GM12878 (cell line): ENCODE measurements around the gene DTNBP1. TPM values are rescaled to one million over a fixed set of nuclear protein-coding genes. Genes with fewer than 3 reads are reported as not detected.
A peak's percentile ranks its signal among the peaks of the same experiment; 100 is the strongest.

Experiments
- ATAC-seq: fragments of 200-7000 bp; cut with Tn5 transposase; 3 replicates; pipeline ENCODE4 v1.9.1; 2020; ENCODE audit warnings: mild to moderate bottlenecking, moderate library complexity
- BruUV-seq: library from RNA; stranded (reverse); fragments of 400-500 nt; replicated peaks from 2 replicates; lab custom pipeline; 2021; lab: Mats Ljungman, UMichigan
- CTCF ChIA-PET: fragments of 300-600 bp; sonication (Branson Sonifier 250); formaldehyde crosslinking; extraction: SDS; loops from one replicate; lab custom pipeline; 2021; ENCODE audit warnings: inconsistent platforms; lab: Yijun Ruan, JAX
- POLR2A ChIA-PET: fragments of 350-600 bp; formaldehyde crosslinking; extraction: SDS; loops from one replicate; lab custom pipeline; 2021; ENCODE audit warnings: inconsistent platforms; lab: Charles Lee
- RAD21 ChIA-PET: fragments of 300-600 bp; sonication (Branson Sonifier 250); formaldehyde crosslinking; loops from one replicate; lab custom pipeline; 2023; ENCODE audit warnings: antibody characterized with exemption; ENCODE audit not compliant: unreplicated experiment; lab: Charles Lee
- SMC1A ChIA-PET: fragments of 300-600 bp; sonication (Branson Sonifier 250); formaldehyde crosslinking; loops from one replicate; lab custom pipeline; 2023; ENCODE audit not compliant: unreplicated experiment, uncharacterized antibody; lab: Charles Lee
- DNase-seq: peaks from one replicate; pipeline ENCODE4 v3.0.0-alpha.2; 2011; ENCODE audit warnings: low read depth, low spot score
- FAIRE-seq: peaks from 3 replicates; lab custom pipeline; 2011; peaks lifted over from hg19 to GRCh38; lab: Jason Lieb, UNC
- H2AFZ ChIP-seq: 2 replicates; pipeline ENCODE4 v1.6.0; 2011; ENCODE audit warnings: low read depth, low read length, control low read depth; ENCODE audit not compliant: control insufficient read depth
- H3K27ac ChIP-seq: 2 replicates; pipeline ENCODE4 v1.5.1; 2011; ENCODE audit warnings: control low read depth; ENCODE audit not compliant: control insufficient read depth, insufficient read depth
- H3K27me3 ChIP-seq, 2 experiments: replicated peaks in 1 of 2; 2 replicates each; pipeline versions ENCODE4 v1.6.0 to v1.6.1; 2011; ENCODE audit warnings: low read length in 1 of 2; ENCODE audit not compliant: control insufficient read depth in 2 of 2, insufficient read depth in 2 of 2
- H3K36me3 ChIP-seq, 2 experiments: 2 replicates each; pipeline ENCODE4 v1.5.1; 2011; ENCODE audit warnings: low read length in 1 of 2; ENCODE audit not compliant: control insufficient read depth in 2 of 2, insufficient read depth in 2 of 2
- H3K4me1 ChIP-seq: 2 replicates; pipeline ENCODE4 v1.6.1; 2011; ENCODE audit warnings: mild to moderate bottlenecking, low read length, moderate library complexity, mixed read lengths; ENCODE audit not compliant: control insufficient read depth, insufficient read depth
- H3K4me2 ChIP-seq: 2 replicates; pipeline ENCODE4 v1.6.0; 2011; ENCODE audit warnings: control low read depth; ENCODE audit not compliant: control insufficient read depth, insufficient read depth
- H3K4me3 ChIP-seq: fragments of 200-600 bp; sonication (generic); 2 replicates; pipeline ENCODE4 v1.5.1; 2016
- H3K79me2 ChIP-seq: 2 replicates; pipeline ENCODE4 v1.6.0; 2011; ENCODE audit warnings: low read length; ENCODE audit not compliant: control insufficient read depth, insufficient read depth
- H3K9ac ChIP-seq: 2 replicates; pipeline ENCODE4 v1.8.0; 2011; ENCODE audit warnings: low read length, control low read depth, mixed read lengths; ENCODE audit not compliant: control insufficient read depth, insufficient read depth
- H3K9me3 ChIP-seq: replicated peaks from 3 replicates; pipeline ENCODE4 v1.5.1; 2011; ENCODE audit warnings: mild to moderate bottlenecking, low read length; ENCODE audit not compliant: control insufficient read depth, insufficient read depth
- H4K20me1 ChIP-seq: 2 replicates; pipeline ENCODE4 v1.6.0; 2011; ENCODE audit not compliant: control insufficient read depth, insufficient read depth
- BRCA1 ChIP-seq: IDR thresholded peaks from 2 replicates; pipeline ENCODE4 v1.6.1; 2011; ENCODE audit warnings: low read depth, low read length, improper control_type of control experiment
- CEBPZ ChIP-seq: fragments of 150-350 bp; IDR thresholded peaks from 2 replicates; pipeline ENCODE4 v1.6.1; 2016; ENCODE audit warnings: low read depth, low read length
- HCFC1 ChIP-seq: fragments of 150-350 bp; IDR thresholded peaks from 2 replicates; pipeline ENCODE4 v1.6.1; 2014; ENCODE audit warnings: low read length
- MTA2 ChIP-seq: fragments of 450-650 bp; IDR thresholded peaks from 2 replicates; pipeline ENCODE4 v1.6.1; 2016; ENCODE audit warnings: low read depth, mild to moderate bottlenecking, moderate library complexity
- NRF1 ChIP-seq: conservative IDR thresholded peaks from 2 replicates; pipeline ENCODE4 v1.6.1; 2011; ENCODE audit warnings: mild to moderate bottlenecking, low read depth, low read length, improper control_type of control experiment
- PBX3 ChIP-seq: IDR thresholded peaks from 2 replicates; pipeline ENCODE4 v1.6.1; 2011; ENCODE audit warnings: mild to moderate bottlenecking, low read depth, low read length, moderate library complexity; ENCODE audit not compliant: insufficient replicate concordance
- POLR2A ChIP-seq: IDR thresholded peaks from 2 replicates; pipeline ENCODE4 v1.6.1; 2011; ENCODE audit warnings: low read depth, mild to moderate bottlenecking, low read length
- RAD51 ChIP-seq: fragments of 450-650 bp; IDR thresholded peaks from 2 replicates; pipeline ENCODE4 v1.6.1; 2016; ENCODE audit warnings: moderate library complexity, mild to moderate bottlenecking, inconsistent platforms
- RFX5 ChIP-seq: IDR thresholded peaks from 2 replicates; pipeline ENCODE4 v1.6.1; 2011; ENCODE audit warnings: low read depth, low read length, improper control_type of control experiment
- ZNF207 ChIP-seq: fragments of 450-650 bp; IDR thresholded peaks from 2 replicates; pipeline ENCODE4 v1.6.1; 2014; ENCODE audit warnings: antibody characterized with exemption, mild to moderate bottlenecking, borderline replicate concordance
- ZNF384 ChIP-seq: IDR thresholded peaks from 2 replicates; pipeline ENCODE4 v1.6.1; 2012; ENCODE audit warnings: low read depth, mild to moderate bottlenecking, low read length, improper control_type of control experiment, borderline replicate concordance
- WGBS: methylation state at CpG from one replicate; pipeline ENCODE4 v1.1.6; 2016; ENCODE audit warnings: low lambda C conversion rate; ENCODE audit not compliant: insufficient replicate concordance, insufficient coverage; ENCODE audit errors: missing lambda C conversion rate; 5-methylcytosine and 5-hydroxymethylcytosine counted together
- in situ Hi-C: fragments of 300-500 bp; cut with MboI; formaldehyde crosslinking; loops from 9 replicates; pipeline ENCODE4 v1.14.3; 2018; ENCODE audit warnings: mixed read lengths
- intact Hi-C: fragments of 100-400 bp; cut with micrococcal nuclease; formaldehyde crosslinking; loops from one replicate; pipeline ENCODE4 v1.14.2; 2022; ENCODE audit not compliant: unreplicated experiment
- polyA plus RNA-seq, 11 experiments: library from polyadenylated mRNA; depleted of rRNA in 4 of 11; unstranded in 6 of 11; stranded (reverse) in 5 of 11; fragments of >200 nt; fragmentation: Nextera tagmentation in 4 of 11; fragmentation: Illumina TruSeq in 1 of 11; extraction: Ambion mirVana in 4 of 11; extraction: Trizol in 1 of 11; gene quantifications; 1 replicate in 1 of 11; 2 replicates in 10 of 11; pipeline versions ENCODE4 v1.2.1 to v1.2.3, GENCODE V29; 2011 to 2016; ENCODE audit warnings: inconsistent platforms in 2 of 11, missing spikeins in 2 of 11, low read depth in 1 of 11
- total RNA-seq, 4 experiments: library from RNA; depleted of rRNA in 3 of 4; stranded (reverse); fragments of >200 nt in 3 of 4; fragmentation: Illumina TruSeq in 1 of 4; extraction: Trizol in 1 of 4; gene quantifications; 2 replicates each; pipeline versions ENCODE4 v1.2.1 to v1.2.3, GENCODE V29; 2013 to 2021

Gene DTNBP1
- total and polyA plus RNA-seq, 10 of the 15 experiments (the other 5 are each of a cell fraction or from before 2014, with no cell fraction given), result 7.1 to 40.3 (median 20.1) TPM

- TF ChIP-seq PBX3 (peak; percentile 90), CEBPZ (no peak), HCFC1 (no peak), MTA2 (peak; percentile 76), ZNF384 (peak; percentile 9; the same call in 1 of the 2 replicates)
Measured at GRCh38 chr6:15481390-15482291, 181.2 kb downstream of the DTNBP1 start (continued).

- no peak overlapping the region for H3K4me2 ChIP-seq
- CTCF ChIA-PET, result interaction anchor here (0.7 to 2.3 kb wide), 5 partner anchors 17 to 725 kb away, joined by 3 to 11 read pairs (median 3); no protein-coding TSS in a partner anchor
- in situ Hi-C loops, result loop anchor here (25.0 kb wide), 1 partner anchor 1268 kb away; no protein-coding TSS in a partner anchor
- TF ChIP-seq RAD51 (no peak), RFX5 (no peak), ZNF207 (no peak), BRCA1 (no peak), CEBPZ (no peak), POLR2A (no peak), NRF1 (no peak)
Measured at GRCh38 chr6:15480525-15480924, 182.3 kb downstream of the DTNBP1 start.

More at GRCh38 chr6:15480525-15480924, 182.3 kb downstream of the DTNBP1 start:
- ATAC-seq (no peak), DNase-seq (no peak), FAIRE-seq (no peak)
- H3K4me1 ChIP-seq, result no peaks in the 10 kb centered on the region
- WGBS, result 76% methylated on average over 7 of the region's 7 CpGs
- POLR2A ChIA-PET, result no interaction called here
- no peak overlapping the region for H2AFZ ChIP-seq
- peaks cover 27% of the 10 kb centered on the region for H3K79me2 ChIP-seq
- no peak overlapping the region for H3K4me3 ChIP-seq
- intact Hi-C loops, result no loop called here
- H3K9ac ChIP-seq, result no peak overlapping the region
- no peaks in the 10 kb centered on the region for H4K20me1 ChIP-seq
- SMC1A ChIA-PET, result interaction anchor here (0.6 to 2.5 kb wide), 4 partner anchors 10 to 140 kb away, joined by 4 to 7 read pairs (median 5); no protein-coding TSS in a partner anchor
- RAD21 ChIA-PET, result interaction anchor here (0.6 to 0.9 kb wide), 2 partner anchors 23 to 850 kb away, joined by 3 read pairs; no protein-coding TSS in a partner anchor
- BruUV-seq, result no TSS peak
- no peaks in the 10 kb centered on the region for H3K27me3 ChIP-seq
- H3K27ac ChIP-seq, result no peak overlapping the region
- H3K36me3 ChIP-seq, result peaks cover 5 to 15% of the 10 kb centered on the region in 2 experiments
- no peaks in the 10 kb centered on the region for H3K9me3 ChIP-seq
